HG03095 (cell line): Measurements from ENCODE around the gene HYAL2.
"Not testable (repeated sequence)": the region's sequence is repeated elsewhere in the genome, so short reads cannot be mapped to it uniquely, and the experiment has no call there.

Source experiments
- ATAC-seq: cut with Tn5 transposase; IDR thresholded peaks from one replicate; pipeline ENCODE4 v1.9.1; 2021; ENCODE audit warnings: moderate library complexity; ENCODE audit not compliant: unreplicated experiment

The HYAL2 gene

DNA sequence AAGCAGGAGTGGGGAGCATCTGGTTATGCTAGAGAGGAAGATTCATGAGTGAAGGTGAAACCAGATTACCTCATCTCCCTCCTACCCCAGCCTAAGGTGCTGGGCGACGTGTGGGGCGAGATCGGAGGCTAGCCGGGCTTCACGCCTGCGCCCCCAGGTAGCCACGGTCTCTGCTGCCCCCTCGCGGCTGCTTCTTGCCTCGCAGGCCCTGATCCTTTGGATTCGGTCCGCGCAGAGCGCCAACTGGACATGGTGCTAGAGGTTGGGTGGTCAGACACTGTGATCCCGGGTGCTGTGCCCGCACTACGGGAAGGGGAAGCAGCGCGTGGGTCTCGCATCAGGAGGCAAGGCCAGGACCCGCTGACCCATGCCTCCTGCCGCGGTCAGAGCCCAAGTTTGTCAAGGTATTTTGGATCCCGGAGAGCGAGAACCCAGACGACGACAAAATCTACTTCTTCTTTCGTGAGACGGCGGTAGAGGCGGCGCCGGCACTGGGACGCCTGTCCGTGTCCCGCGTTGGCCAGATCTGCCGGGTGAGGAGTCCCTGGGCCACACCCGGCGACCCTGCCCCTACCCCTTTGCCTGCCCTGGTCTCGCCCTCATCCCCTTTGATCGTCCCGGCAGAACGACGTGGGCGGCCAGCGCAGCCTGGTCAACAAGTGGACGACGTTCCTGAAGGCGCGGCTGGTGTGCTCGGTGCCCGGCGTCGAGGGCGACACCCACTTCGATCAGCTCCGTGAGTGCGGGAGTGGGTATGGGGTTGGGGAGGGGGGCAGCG is 49.4 kb downstream of the HYAL2 start:
- ATAC-seq, result peak; percentile 81

GRCh38 chr3:50272538-50272910 is 50.0 kb downstream of the HYAL2 start:
- ATAC-seq, result not testable (repeated sequence)

GRCh38 chr3:50271314-50271936 is 51.1 kb downstream of the HYAL2 start:
- no peak for ATAC-seq

GRCh38 chr3:50270422-50271224 is 51.9 kb downstream of the HYAL2 start:
- ATAC-seq, result no peak

DNA sequence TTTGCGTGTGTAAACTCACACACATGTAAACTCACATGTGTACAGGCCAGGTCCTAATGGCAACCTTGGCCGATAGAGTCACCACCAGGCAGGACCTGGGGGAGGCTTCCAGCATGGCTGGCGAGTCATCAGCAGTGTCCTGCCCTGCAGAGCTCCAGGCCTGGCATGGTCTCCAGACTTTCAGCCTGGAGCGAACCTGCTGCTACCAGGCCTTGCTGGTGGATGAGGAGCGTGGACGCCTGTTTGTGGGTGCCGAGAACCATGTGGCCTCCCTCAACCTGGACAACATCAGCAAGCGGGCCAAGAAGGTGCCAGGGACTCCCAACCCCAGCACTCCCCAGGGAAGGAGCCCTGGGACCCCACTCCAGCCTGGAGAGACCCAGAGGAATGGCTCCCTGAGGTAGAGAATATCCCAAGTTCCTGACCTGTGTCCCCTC is 52.5 kb downstream of the HYAL2 start:
- no peak for ATAC-seq

- ATAC-seq, result no peak
These were observed 53.1 kb downstream of the HYAL2 start for GRCh38 chr3:50269460-50269859.

- ATAC-seq, result no peak
These were observed 53.7 kb downstream of the HYAL2 start, which contains the start of gene SEMA3B for GRCh38 chr3:50268703-50269451. TSS of gene SEMA3B (plus strand) at chr3:50269147. CDS start at chr3:50269241, 94 bp downstream.

- no peak for ATAC-seq
These were observed 54.3 kb downstream of the HYAL2 start for GRCh38 chr3:50268276-50268675.
